ENCODE results near the gene GNB1L. TPM values are rescaled to one million over a fixed set of nuclear protein-coding genes. Genes with fewer than 3 reads are reported as not detected.

Gene GNB1L
- total and polyA plus RNA-seq, 2 donors (not counting 1 experiment from before 2014, with no cell fraction given) = 6.6 to 12.1 TPM

- H3K9ac ChIP-seq (ENCODE audit: low read length) = no peak overlapping the region
- H3K4me2 ChIP-seq (replicated peaks; ENCODE audit: low read depth, low read length, poor library complexity, severe bottlenecking) = no peak overlapping the region
- 90% methylated on average over 3 of the region's 7 CpGs for WGBS (ENCODE audit: insufficient coverage)
- ChIA-PET CTCF (no interaction called here), POLR2A (no interaction called here)
- ATAC-seq (ENCODE audit: low read depth) (no peak), DNase-seq (no peak)
- H3K4me1 Mint-ChIP-seq = no peaks in the 10 kb centered on the region
- H3K79me2 ChIP-seq (ENCODE audit: control insufficient read depth, insufficient read depth, low read length) = no peaks in the 10 kb centered on the region
- intact Hi-C loops (cut with micrococcal nuclease) = no loop called here
- no peak for TF ChIP-seq CTCF (IDR thresholded peaks at IDR 0.05)
- no peak for TF ChIP-seq EZH2 (IDR thresholded peaks at IDR 0.05; ENCODE audit: borderline replicate concordance, insufficient read depth, low read depth, low read length, poor library complexity, severe bottlenecking)
- no peaks in the 10 kb centered on the region for H3K27me3 Mint-ChIP-seq
- no peak overlapping the region for H3K4me3 ChIP-seq (ENCODE audit: control extremely low read depth in 1 of 5, extremely low read depth in 1 of 5, insufficient read depth in 1 of 5, low read depth in 2 of 5, low read length in 4 of 5)
- H4K20me1 ChIP-seq (ENCODE audit: control insufficient read depth, insufficient read depth, low read length, poor library complexity, severe bottlenecking) = no peaks in the 10 kb centered on the region
- H3K36me3 ChIP-seq (replicated peaks in 1 of 2; ENCODE audit: control extremely low read depth in 1 of 2, control insufficient read depth in 1 of 2, extremely low read depth in 1 of 2, insufficient read depth in 2 of 2, low read length in 1 of 2) = no peaks in the 10 kb centered on the region
- H3K27ac ChIP-seq (ENCODE audit: low read length in 2 of 2) = no peak overlapping the region
- H3K27ac Mint-ChIP-seq = no peak overlapping the region
- H3K9me3 ChIP-seq (ENCODE audit: control extremely low read depth in 1 of 3, control insufficient read depth in 2 of 3, insufficient read depth in 1 of 3, low read length in 2 of 3) = peaks cover 0 to 18% (median 5%) of the 10 kb centered on the region in 3 donors
- peaks cover 4% of the 10 kb centered on the region for H3K9me3 Mint-ChIP-seq (ENCODE audit: insufficient read depth)
- H3K4me1 ChIP-seq (ENCODE audit: control insufficient read depth in 2 of 2, insufficient read depth in 2 of 2, low read length in 2 of 2) = no peaks in the 10 kb centered on the region
- no peak overlapping the region for H2AFZ ChIP-seq (ENCODE audit: insufficient read depth, low read depth, low read length, poor library complexity, severe bottlenecking)
- no peaks in the 10 kb centered on the region for H3K27me3 ChIP-seq (replicated peaks in 1 of 4; ENCODE audit: control extremely low read depth in 1 of 4, control insufficient read depth in 3 of 4, insufficient read depth in 4 of 4, low read length in 3 of 4)
- no peak overlapping the region for H3K4me3 Mint-ChIP-seq
Measured at GRCh38 chr22:19796160-19796559, 58.5 kb downstream of the GNB1L start.

- CTCF ChIA-PET = no interaction called here
- Mint-ChIP-seq H3K4me3 (no peak overlapping the region), H3K27ac (no peak overlapping the region)
Measured at GRCh38 chr22:19795617-19796008, 59.1 kb downstream of the GNB1L start.

More at GRCh38 chr22:19795617-19796008, 59.1 kb downstream of the GNB1L start:
- peaks cover 0 to 18% (median 5%) of the 10 kb centered on the region in 3 donors for H3K9me3 ChIP-seq (ENCODE audit: control extremely low read depth in 1 of 3, control insufficient read depth in 2 of 3, insufficient read depth in 1 of 3, low read length in 2 of 3)
- H4K20me1 ChIP-seq (ENCODE audit: control insufficient read depth, insufficient read depth, low read length, poor library complexity, severe bottlenecking) = no peaks in the 10 kb centered on the region
- no peak for TF ChIP-seq CTCF (IDR thresholded peaks at IDR 0.05)
- TF ChIP-seq EZH2 (IDR thresholded peaks at IDR 0.05; ENCODE audit: borderline replicate concordance, insufficient read depth, low read depth, low read length, poor library complexity, severe bottlenecking) = no peak
- intact Hi-C loops (cut with micrococcal nuclease) = no loop called here
- H2AFZ ChIP-seq (ENCODE audit: insufficient read depth, low read depth, low read length, poor library complexity, severe bottlenecking) = no peak overlapping the region
- WGBS (ENCODE audit: insufficient coverage) = 96% methylated on average over 6 of the region's 6 CpGs
- no peaks in the 10 kb centered on the region for H3K36me3 ChIP-seq (replicated peaks in 1 of 2; ENCODE audit: control extremely low read depth in 1 of 2, control insufficient read depth in 1 of 2, extremely low read depth in 1 of 2, insufficient read depth in 2 of 2, low read length in 1 of 2)
- H3K27me3 Mint-ChIP-seq = no peaks in the 10 kb centered on the region
- H3K9ac ChIP-seq (ENCODE audit: low read length) = no peak overlapping the region
- H3K4me1 Mint-ChIP-seq = no peaks in the 10 kb centered on the region
- POLR2A ChIA-PET = interaction anchor here (0.7 kb wide), 1 partner anchor 642 kb away, joined by 4 read pairs; no protein-coding TSS in a partner anchor
- no peak overlapping the region for H3K4me2 ChIP-seq (replicated peaks; ENCODE audit: low read depth, low read length, poor library complexity, severe bottlenecking)
- H3K4me1 ChIP-seq (ENCODE audit: control insufficient read depth in 2 of 2, insufficient read depth in 2 of 2, low read length in 2 of 2) = no peaks in the 10 kb centered on the region
- H3K79me2 ChIP-seq (ENCODE audit: control insufficient read depth, insufficient read depth, low read length) = no peaks in the 10 kb centered on the region
- ATAC-seq (ENCODE audit: low read depth) (no peak), DNase-seq (no peak)
- no peak overlapping the region for H3K4me3 ChIP-seq (ENCODE audit: control extremely low read depth in 1 of 5, extremely low read depth in 1 of 5, insufficient read depth in 1 of 5, low read depth in 2 of 5, low read length in 4 of 5)
- H3K27ac ChIP-seq (ENCODE audit: low read length in 2 of 2) = no peak overlapping the region
- peaks cover 4% of the 10 kb centered on the region for H3K9me3 Mint-ChIP-seq (ENCODE audit: insufficient read depth)
- no peaks in the 10 kb centered on the region for H3K27me3 ChIP-seq (replicated peaks in 1 of 4; ENCODE audit: control extremely low read depth in 1 of 4, control insufficient read depth in 3 of 4, insufficient read depth in 4 of 4, low read length in 3 of 4)

Data from B cell (primary cell).